ENCODE measurements around the gene USP3.

GRCh38 chr15:63587527-63587926, 83.1 kb downstream of the USP3 start:
- TF ChIP-seq POLR2A (IDR thresholded peaks at IDR 0.05; ENCODE audit: low read depth), result no peak
- no peak for TF ChIP-seq CTCF (IDR thresholded peaks at IDR 0.05)
- TF ChIP-seq POLR2AphosphoS5 (IDR thresholded peaks at IDR 0.05), result no peak

All from esophagus muscularis mucosa (tissue), 3 donors.